B cell (primary cell): ENCODE measurements around the gene SLCO3A1.

Source experiments
- CTCF ChIP-seq: fragments of 200-600 bp; IDR thresholded peaks from one replicate; pipeline ENCODE4 v1.8.0; 2022; ENCODE audit warnings: antibody characterized with exemption, mild to moderate bottlenecking
- EZH2 ChIP-seq: IDR thresholded peaks from 2 replicates; pipeline ENCODE4 v1.6.1; 2012; ENCODE audit warnings: borderline replicate concordance, low read depth, mild to moderate bottlenecking, moderate library complexity, low read length; ENCODE audit not compliant: insufficient read depth, poor library complexity, severe bottlenecking

GRCh38 chr15:91892436-91892835 lies 38.9 kb downstream of the SLCO3A1 start:
- TF ChIP-seq CTCF (no peak), EZH2 (no peak)
